ENCODE results near the gene SMG7. TPM values are rescaled to one million over a fixed set of nuclear protein-coding genes. Genes with fewer than 3 reads are reported as not detected.

SMG7 gene
- total RNA-seq, 4 donors from 2014 or later = 40.4 to 56.6 (median 51.1) TPM

DNA sequence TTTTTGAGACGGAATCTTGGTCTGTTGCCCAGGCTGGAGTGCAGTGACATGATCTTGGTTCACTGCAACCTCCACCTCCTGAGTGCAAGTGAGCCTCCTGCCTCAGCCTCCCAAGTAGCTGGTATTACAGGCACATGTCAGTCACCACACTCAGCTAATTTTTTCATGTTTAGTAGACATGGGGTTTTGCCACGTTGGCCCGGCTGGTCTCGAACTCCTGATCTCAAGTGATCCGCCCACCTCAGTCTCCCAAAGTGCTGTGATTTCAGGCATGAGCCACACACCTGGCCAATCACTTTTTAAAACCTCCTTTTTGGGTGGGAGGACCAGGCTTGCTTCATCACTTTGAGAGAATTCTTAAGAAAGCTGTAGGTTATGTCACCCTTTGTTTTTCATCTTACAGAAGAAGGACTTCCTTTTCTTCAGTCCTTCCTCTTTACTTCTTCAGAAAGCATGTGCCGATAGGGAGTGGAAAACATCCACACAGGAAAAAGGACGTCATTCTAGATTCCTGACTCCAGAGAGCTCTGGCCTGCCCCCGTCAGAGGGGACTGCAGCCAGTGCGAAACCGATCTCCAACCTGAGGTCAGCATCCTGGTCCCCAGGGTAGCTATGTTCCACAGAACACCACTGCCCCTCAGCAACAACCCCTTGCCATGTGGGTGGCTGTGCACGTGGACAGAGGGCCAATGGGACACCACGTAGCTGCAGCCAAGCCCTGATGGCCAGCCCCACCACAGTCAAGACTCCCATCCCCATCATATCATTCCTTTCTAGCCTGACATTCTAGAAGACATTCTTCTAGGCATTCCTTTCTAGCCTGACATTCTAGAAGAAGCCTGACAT is 96.1 kb downstream of the SMG7 start:
- peak; percentile 28 to 56 for TF ChIP-seq EP300 (IDR thresholded peaks at IDR 0.05)
- TF ChIP-seq, protein P1, sequence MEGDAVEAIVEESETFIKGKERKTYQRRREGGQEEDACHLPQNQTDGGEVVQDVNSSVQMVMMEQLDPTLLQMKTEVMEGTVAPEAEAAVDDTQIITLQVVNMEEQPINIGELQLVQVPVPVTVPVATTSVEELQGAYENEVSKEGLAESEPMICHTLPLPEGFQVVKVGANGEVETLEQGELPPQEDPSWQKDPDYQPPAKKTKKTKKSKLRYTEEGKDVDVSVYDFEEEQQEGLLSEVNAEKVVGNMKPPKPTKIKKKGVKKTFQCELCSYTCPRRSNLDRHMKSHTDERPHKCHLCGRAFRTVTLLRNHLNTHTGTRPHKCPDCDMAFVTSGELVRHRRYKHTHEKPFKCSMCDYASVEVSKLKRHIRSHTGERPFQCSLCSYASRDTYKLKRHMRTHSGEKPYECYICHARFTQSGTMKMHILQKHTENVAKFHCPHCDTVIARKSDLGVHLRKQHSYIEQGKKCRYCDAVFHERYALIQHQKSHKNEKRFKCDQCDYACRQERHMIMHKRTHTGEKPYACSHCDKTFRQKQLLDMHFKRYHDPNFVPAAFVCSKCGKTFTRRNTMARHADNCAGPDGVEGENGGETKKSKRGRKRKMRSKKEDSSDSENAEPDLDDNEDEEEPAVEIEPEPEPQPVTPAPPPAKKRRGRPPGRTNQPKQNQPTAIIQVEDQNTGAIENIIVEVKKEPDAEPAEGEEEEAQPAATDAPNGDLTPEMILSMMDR (IDR thresholded peaks at IDR 0.05) = no peak
- TF ChIP-seq POLR2A (IDR thresholded peaks at IDR 0.05) = no peak
- no peaks in the 10 kb centered on the region for H3K27me3 ChIP-seq
- WGBS, 2 donors = 69 to 72% methylated on average over 12 of the region's 12 CpGs
- H3K9me3 ChIP-seq = no peaks in the 10 kb centered on the region
- H3K36me3 ChIP-seq = no peaks in the 10 kb centered on the region
- peaks cover 0 to 7% (median 0%) of the 10 kb centered on the region in 4 donors for H3K4me1 ChIP-seq
- no peak overlapping the region for H3K4me3 ChIP-seq
- peak overlapping the region in 2 of 4 donors; percentile 31 to 66 for H3K27ac ChIP-seq
- DNase-seq (ENCODE audit: low spot score in 2 of 2) = peak in 1 of 2 donors; percentile 10

DNA sequence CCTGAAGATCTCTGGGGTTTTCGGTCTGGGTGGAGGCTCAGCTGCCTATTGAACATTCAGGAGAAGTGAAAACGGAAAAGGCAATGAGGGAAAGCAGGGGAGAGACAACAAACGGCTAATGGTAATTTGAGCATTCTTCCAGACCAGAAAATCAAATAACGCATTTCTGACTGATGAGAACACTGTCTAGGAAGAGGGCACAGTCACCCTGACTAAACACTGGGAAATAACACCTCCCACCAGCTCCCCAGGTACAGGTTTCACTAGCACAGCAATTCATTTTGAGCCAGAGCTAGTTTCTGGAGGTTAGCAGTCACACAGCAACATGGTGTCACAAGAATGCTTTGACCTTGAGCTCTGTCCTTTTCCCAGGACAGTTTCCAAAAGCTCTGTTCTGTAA is 96.8 kb downstream of the SMG7 start:
- no peaks in the 10 kb centered on the region for H3K9me3 ChIP-seq
- no peak for DNase-seq (ENCODE audit: low spot score in 2 of 2)
- H3K27me3 ChIP-seq = no peaks in the 10 kb centered on the region
- TF ChIP-seq EP300 (IDR thresholded peaks at IDR 0.05) = no peak
- H3K4me1 ChIP-seq = peaks cover 0 to 7% (median 0%) of the 10 kb centered on the region in 4 donors
- H3K36me3 ChIP-seq = no peaks in the 10 kb centered on the region
- WGBS, 2 donors = 63 to 74% methylated on average over 4 of the region's 4 CpGs
- H3K4me3 ChIP-seq = no peak overlapping the region
- peak overlapping the region in 1 of 4 donors; percentile 51 for H3K27ac ChIP-seq

DNA sequence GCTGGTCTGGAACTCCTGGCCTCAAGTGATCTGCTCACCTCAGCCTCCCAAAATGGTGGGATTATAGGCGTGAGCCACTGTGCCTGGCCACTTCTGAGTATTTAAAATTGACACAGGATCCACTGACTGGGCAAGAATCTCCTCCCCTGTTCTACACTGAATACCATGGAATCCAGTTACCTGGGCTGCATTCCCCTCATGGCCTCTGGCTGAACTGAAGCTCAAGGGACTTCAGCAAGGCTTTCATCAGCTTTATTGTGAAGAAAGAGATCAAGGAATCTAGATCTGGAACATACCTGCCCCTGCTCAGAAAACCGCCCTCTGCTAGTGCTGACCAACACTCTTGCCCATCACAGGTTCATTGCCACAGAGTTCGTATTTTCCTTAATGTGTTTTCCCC is 97.5 kb downstream of the SMG7 start:
- Histone ChIP-seq H3K4me3 (no peak overlapping the region), H3K4me1 (peaks cover 0 to 7% (median 0%) of the 10 kb centered on the region in 4 donors), H3K36me3 (no peaks in the 10 kb centered on the region), H3K27me3 (no peaks in the 10 kb centered on the region), H3K27ac (no peak overlapping the region), H3K9me3 (no peaks in the 10 kb centered on the region)
- TF ChIP-seq POLR2A (IDR thresholded peaks at IDR 0.05) (no peak), EP300 (IDR thresholded peaks at IDR 0.05) (no peak)
- TF ChIP-seq, protein P1 (IDR thresholded peaks at IDR 0.05) = no peak
- WGBS, 2 donors = 85 to 95% methylated on average over 3 of the region's 3 CpGs
- no peak for DNase-seq (ENCODE audit: low spot score in 2 of 2)

DNA sequence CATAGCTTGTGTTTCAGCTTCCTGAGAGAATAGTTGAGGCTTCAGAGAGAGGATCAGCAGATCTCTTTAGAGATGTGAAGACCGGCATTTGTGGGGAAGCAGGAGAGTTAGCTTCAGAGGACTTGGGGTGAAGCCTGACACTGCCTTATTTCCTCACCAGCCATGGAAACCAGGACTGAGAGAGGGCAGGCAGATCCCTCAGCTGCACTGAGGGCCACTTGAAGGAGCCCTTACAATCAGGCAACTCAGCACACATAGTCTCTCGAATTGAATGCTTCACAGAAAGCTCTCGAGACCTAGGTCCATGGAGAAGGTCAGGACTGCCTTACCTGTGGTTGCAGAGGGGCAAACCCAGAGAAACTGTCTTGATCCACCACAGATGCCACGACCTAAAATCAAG is 98.2 kb downstream of the SMG7 start:
- WGBS, 2 donors = 82 to 89% methylated on average over 4 of the region's 4 CpGs
- Histone ChIP-seq H3K36me3 (no peaks in the 10 kb centered on the region), H3K4me1 (peaks cover 0 to 7% (median 0%) of the 10 kb centered on the region in 4 donors), H3K9me3 (no peaks in the 10 kb centered on the region), H3K27ac (no peak overlapping the region), H3K27me3 (no peaks in the 10 kb centered on the region), H3K4me3 (no peak overlapping the region)
- no peak for DNase-seq (ENCODE audit: low spot score in 2 of 2)
- TF ChIP-seq EP300 (IDR thresholded peaks at IDR 0.05) = no peak
- TF ChIP-seq, protein P1 (IDR thresholded peaks at IDR 0.05) = no peak
- no peak for TF ChIP-seq POLR2A (IDR thresholded peaks at IDR 0.05)

DNA sequence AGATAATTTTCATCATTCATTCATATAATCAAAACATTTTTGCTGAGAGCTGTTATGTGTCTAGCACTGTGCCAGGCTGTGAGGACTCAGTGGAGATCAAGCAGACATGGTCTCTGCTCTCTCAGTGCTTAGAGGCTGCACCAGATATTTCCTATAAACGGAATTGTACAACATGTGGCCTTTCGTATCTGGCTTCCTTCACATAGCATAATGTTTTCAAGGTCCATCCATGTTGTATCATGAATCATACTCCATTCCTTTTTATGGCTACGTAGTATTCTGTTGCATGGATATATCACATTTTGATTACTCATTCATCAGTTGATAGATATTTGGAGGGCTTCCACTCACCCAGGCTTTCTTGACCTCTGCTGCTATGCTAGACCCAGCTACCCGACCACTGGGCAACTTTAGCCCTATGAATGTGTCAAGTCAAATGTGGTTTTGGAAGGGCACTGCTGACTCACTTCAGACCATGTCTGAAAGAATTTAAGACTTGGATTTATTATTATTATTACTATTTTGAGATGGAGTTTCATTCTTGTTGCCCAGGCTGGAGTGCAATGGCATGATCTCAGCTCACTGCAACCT is 99.5 kb downstream of the SMG7 start:
- Histone ChIP-seq H3K4me3 (no peak overlapping the region), H3K9me3 (no peaks in the 10 kb centered on the region), H3K27me3 (no peaks in the 10 kb centered on the region), H3K36me3 (no peaks in the 10 kb centered on the region), H3K27ac (no peak overlapping the region), H3K4me1 (peaks cover 0 to 7% (median 0%) of the 10 kb centered on the region in 4 donors)
- 86 to 89% methylated on average over 4 of the region's 4 CpGs for WGBS, 2 donors
- TF ChIP-seq EP300 (IDR thresholded peaks at IDR 0.05) (no peak), POLR2A (IDR thresholded peaks at IDR 0.05) (no peak)
- TF ChIP-seq, protein P1 (IDR thresholded peaks at IDR 0.05) = no peak
- DNase-seq (ENCODE audit: low spot score in 2 of 2) = no peak

Measured in tibial nerve (tissue), 4 donors.